Osteoblast (primary cell): ENCODE measurements around the gene ST6GALNAC5. TPM values are rescaled to one million over a fixed set of nuclear protein-coding genes. Genes with fewer than 3 reads are reported as not detected.

Source experiments
- DNase-seq: peaks from one replicate; pipeline ENCODE4 v3.0.0; 2011; ENCODE audit warnings: low spot score, mixed read lengths; ENCODE audit not compliant: insufficient read length; ENCODE audit errors: missing footprints
- H2AFZ ChIP-seq: 2 replicates; pipeline ENCODE4 v1.6.0; 2011; ENCODE audit warnings: mild to moderate bottlenecking, low read length
- H3K27ac ChIP-seq: 2 replicates; pipeline ENCODE4 v1.5.1; 2011; ENCODE audit warnings: mild to moderate bottlenecking, low read depth, low read length, moderate library complexity
- H3K27me3 ChIP-seq: 2 replicates; pipeline ENCODE4 v1.6.0; 2012; ENCODE audit warnings: mild to moderate bottlenecking, control low read depth, inconsistent platforms, low read length, moderate library complexity; ENCODE audit not compliant: insufficient read depth
- H3K36me3 ChIP-seq: 2 replicates; pipeline ENCODE4 v1.5.1; 2011; ENCODE audit warnings: mild to moderate bottlenecking, low read length, control low read depth, moderate library complexity; ENCODE audit not compliant: insufficient read depth
- H3K4me1 ChIP-seq: 2 replicates; pipeline ENCODE4 v1.5.1; 2011; ENCODE audit warnings: mild to moderate bottlenecking, low read length, control low read depth, moderate library complexity; ENCODE audit not compliant: insufficient read depth
- H3K4me2 ChIP-seq: 2 replicates; pipeline ENCODE4 v1.6.0; 2011; ENCODE audit warnings: mild to moderate bottlenecking, low read length; ENCODE audit not compliant: insufficient read depth
- H3K4me3 ChIP-seq: fragments of 200-600 bp; sonication (generic); 3 replicates; pipeline ENCODE4 v1.5.1; 2012; ENCODE audit warnings: mild to moderate bottlenecking, low read length, inconsistent platforms; ENCODE audit not compliant: insufficient read depth
- H3K79me2 ChIP-seq: 2 replicates; pipeline ENCODE4 v1.6.0; 2012; ENCODE audit warnings: mild to moderate bottlenecking, low read length, control low read depth, inconsistent platforms; ENCODE audit not compliant: insufficient read depth
- H3K9me3 ChIP-seq: 2 replicates; pipeline ENCODE4 v1.5.1; 2011; ENCODE audit warnings: low read depth, low read length, control low read depth
- H4K20me1 ChIP-seq: 2 replicates; pipeline ENCODE4 v1.6.0; 2012; ENCODE audit warnings: mild to moderate bottlenecking, low read length, control low read depth; ENCODE audit not compliant: insufficient read depth
- CTCF ChIP-seq: IDR thresholded peaks from 2 replicates; pipeline ENCODE4 v1.5.1; 2011; ENCODE audit warnings: mild to moderate bottlenecking, low read depth, low read length, moderate library complexity; ENCODE audit errors: extremely low read depth
- total RNA-seq: library from RNA; depleted of rRNA; stranded (reverse); fragments of >200 nt; gene quantifications from 2 replicates; pipeline ENCODE4 v1.2.3, GENCODE V29; 2012

The ST6GALNAC5 gene
- total RNA-seq, 1 donor = 1.1 TPM

- no peaks in the 10 kb centered on the region for H3K36me3 ChIP-seq
- no peaks in the 10 kb centered on the region for H3K9me3 ChIP-seq
- DNase-seq = no peak
- H3K4me2 ChIP-seq = no peak overlapping the region
- H3K4me1 ChIP-seq = no peaks in the 10 kb centered on the region
- no peak overlapping the region for H2AFZ ChIP-seq
- no peaks in the 10 kb centered on the region for H3K27me3 ChIP-seq
- no peak for TF ChIP-seq CTCF
- H4K20me1 ChIP-seq = no peaks in the 10 kb centered on the region
- H3K79me2 ChIP-seq = no peaks in the 10 kb centered on the region
- no peak overlapping the region for H3K4me3 ChIP-seq
- H3K27ac ChIP-seq = no peak overlapping the region
Observed at GRCh38 chr1:76841460-76841859, 25.8 kb upstream of the ST6GALNAC5 start.

- no peaks in the 10 kb centered on the region for H3K79me2 ChIP-seq
- DNase-seq = no peak
- no peak overlapping the region for H3K27ac ChIP-seq
- H3K27me3 ChIP-seq = no peaks in the 10 kb centered on the region
- H2AFZ ChIP-seq = no peak overlapping the region
- no peaks in the 10 kb centered on the region for H3K4me1 ChIP-seq
- TF ChIP-seq CTCF = no peak
- no peaks in the 10 kb centered on the region for H3K9me3 ChIP-seq
- no peaks in the 10 kb centered on the region for H3K36me3 ChIP-seq
- H3K4me3 ChIP-seq = peak overlapping the region; percentile 19
- H3K4me2 ChIP-seq = peak overlapping the region; percentile 43
- H4K20me1 ChIP-seq = no peaks in the 10 kb centered on the region
Observed at GRCh38 chr1:76843821-76844464, 23.3 kb upstream of the ST6GALNAC5 start.

GRCh38 chr1:76854255-76854654, 13.0 kb upstream of the ST6GALNAC5 start:
- Histone ChIP-seq H3K9me3 (no peaks in the 10 kb centered on the region), H2AFZ (no peak overlapping the region), H3K27me3 (no peaks in the 10 kb centered on the region), H3K79me2 (no peaks in the 10 kb centered on the region), H3K36me3 (no peaks in the 10 kb centered on the region), H3K4me2 (no peak overlapping the region), H3K27ac (no peak overlapping the region), H3K4me1 (no peaks in the 10 kb centered on the region), H3K4me3 (no peak overlapping the region), H4K20me1 (no peaks in the 10 kb centered on the region)
- TF ChIP-seq CTCF = no peak
- DNase-seq = peak; percentile 38

- Histone ChIP-seq H3K4me2 (no peak overlapping the region), H3K79me2 (no peaks in the 10 kb centered on the region), H3K27ac (no peak overlapping the region), H3K4me3 (no peak overlapping the region), H3K27me3 (no peaks in the 10 kb centered on the region), H3K36me3 (no peaks in the 10 kb centered on the region), H2AFZ (no peak overlapping the region), H3K4me1 (no peaks in the 10 kb centered on the region), H4K20me1 (no peaks in the 10 kb centered on the region), H3K9me3 (no peaks in the 10 kb centered on the region)
- no peak for DNase-seq
- no peak for TF ChIP-seq CTCF
Observed at GRCh38 chr1:76856104-76856503, 11.2 kb upstream of the ST6GALNAC5 start.
